Measurements from ENCODE around the gene COL23A1. TPM values are rescaled to one million over a fixed set of nuclear protein-coding genes. Genes with fewer than 3 reads are reported as not detected.

COL23A1 gene
- total RNA-seq, 1 experiment from 2014 or later, result 5.7 TPM

DNA sequence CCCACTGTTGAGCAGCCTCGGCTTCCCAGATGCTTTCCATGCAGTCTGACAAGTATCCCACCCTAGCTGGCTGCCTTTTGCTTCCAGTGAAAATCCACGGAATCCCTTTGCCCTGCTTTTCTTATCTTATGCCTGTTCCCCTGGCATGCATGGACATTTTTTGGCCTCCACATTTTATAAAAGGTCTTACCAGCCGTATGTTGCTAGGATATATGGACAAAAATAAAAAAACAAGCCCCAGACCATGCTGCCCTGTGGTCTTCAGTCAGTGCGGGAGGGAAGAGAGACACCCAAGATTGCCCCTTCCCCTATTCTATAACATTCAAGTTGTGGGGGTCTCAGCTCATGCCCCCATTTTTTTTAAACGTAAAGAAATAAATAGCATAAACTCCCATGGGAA is 129.6 kb downstream of the COL23A1 start:
- Histone ChIP-seq H4K20me1 (ENCODE audit: insufficient read depth, low read depth, low read length) (no peaks in the 10 kb centered on the region), H3K36me3 (ENCODE audit: insufficient read depth, low read length) (no peaks in the 10 kb centered on the region), H3K9ac (ENCODE audit: low read length) (no peak overlapping the region), H3K27me3 (ENCODE audit: low read length) (no peaks in the 10 kb centered on the region), H2AFZ (ENCODE audit: low read length) (no peak overlapping the region), H3K9me3 (ENCODE audit: low read length) (no peaks in the 10 kb centered on the region), H3K4me2 (ENCODE audit: low read depth, low read length, poor library complexity, severe bottlenecking) (no peak overlapping the region), H3K27ac (ENCODE audit: low read length) (no peak overlapping the region), H3K79me2 (ENCODE audit: low read length) (no peaks in the 10 kb centered on the region), H3K4me3 (ENCODE audit: low read length) (no peak overlapping the region), H3K4me1 (ENCODE audit: low read length) (no peaks in the 10 kb centered on the region), H3K9me2 (replicated peaks; ENCODE audit: insufficient read depth, low read length) (no peaks in the 10 kb centered on the region)
- DNase-seq, result no peak

- H3K27me3 ChIP-seq (ENCODE audit: low read length), result no peaks in the 10 kb centered on the region
- H3K4me1 ChIP-seq (ENCODE audit: low read length), result no peaks in the 10 kb centered on the region
- H3K4me2 ChIP-seq (ENCODE audit: low read depth, low read length, poor library complexity, severe bottlenecking), result no peak overlapping the region
- no peak for DNase-seq
- H3K9me3 ChIP-seq (ENCODE audit: low read length), result no peaks in the 10 kb centered on the region
- no peak overlapping the region for H2AFZ ChIP-seq (ENCODE audit: low read length)
- no peak overlapping the region for H3K27ac ChIP-seq (ENCODE audit: low read length)
- no peaks in the 10 kb centered on the region for H3K9me2 ChIP-seq (replicated peaks; ENCODE audit: insufficient read depth, low read length)
- no peaks in the 10 kb centered on the region for H4K20me1 ChIP-seq (ENCODE audit: insufficient read depth, low read depth, low read length)
- no peaks in the 10 kb centered on the region for H3K79me2 ChIP-seq (ENCODE audit: low read length)
- H3K4me3 ChIP-seq (ENCODE audit: low read length), result no peak overlapping the region
- H3K9ac ChIP-seq (ENCODE audit: low read length), result no peak overlapping the region
- H3K36me3 ChIP-seq (ENCODE audit: insufficient read depth, low read length), result no peaks in the 10 kb centered on the region
Observed at GRCh38 chr5:178460174-178460573, 130.0 kb downstream of the COL23A1 start.

GRCh38 chr5:178458140-178458539 is 132.1 kb downstream of the COL23A1 start:
- H3K27me3 ChIP-seq (ENCODE audit: low read length), result no peaks in the 10 kb centered on the region
- H2AFZ ChIP-seq (ENCODE audit: low read length), result no peak overlapping the region
- no peak overlapping the region for H3K4me2 ChIP-seq (ENCODE audit: low read depth, low read length, poor library complexity, severe bottlenecking)
- no peak overlapping the region for H3K27ac ChIP-seq (ENCODE audit: low read length)
- no peak overlapping the region for H3K4me3 ChIP-seq (ENCODE audit: low read length)
- H3K79me2 ChIP-seq (ENCODE audit: low read length), result no peaks in the 10 kb centered on the region
- no peak for DNase-seq
- H4K20me1 ChIP-seq (ENCODE audit: insufficient read depth, low read depth, low read length), result no peaks in the 10 kb centered on the region
- no peaks in the 10 kb centered on the region for H3K4me1 ChIP-seq (ENCODE audit: low read length)
- no peaks in the 10 kb centered on the region for H3K9me3 ChIP-seq (ENCODE audit: low read length)
- no peak overlapping the region for H3K9ac ChIP-seq (ENCODE audit: low read length)
- no peaks in the 10 kb centered on the region for H3K9me2 ChIP-seq (replicated peaks; ENCODE audit: insufficient read depth, low read length)
- H3K36me3 ChIP-seq (ENCODE audit: insufficient read depth, low read length), result no peaks in the 10 kb centered on the region

- DNase-seq, result no peak
- H3K9me3 ChIP-seq (ENCODE audit: low read length), result no peaks in the 10 kb centered on the region
- no peak overlapping the region for H3K9ac ChIP-seq (ENCODE audit: low read length)
- H4K20me1 ChIP-seq (ENCODE audit: insufficient read depth, low read depth, low read length), result no peaks in the 10 kb centered on the region
- no peak overlapping the region for H2AFZ ChIP-seq (ENCODE audit: low read length)
- H3K27me3 ChIP-seq (ENCODE audit: low read length), result no peaks in the 10 kb centered on the region
- no peaks in the 10 kb centered on the region for H3K79me2 ChIP-seq (ENCODE audit: low read length)
- H3K27ac ChIP-seq (ENCODE audit: low read length), result no peak overlapping the region
- no peak overlapping the region for H3K4me3 ChIP-seq (ENCODE audit: low read length)
- no peaks in the 10 kb centered on the region for H3K9me2 ChIP-seq (replicated peaks; ENCODE audit: insufficient read depth, low read length)
- no peaks in the 10 kb centered on the region for H3K36me3 ChIP-seq (ENCODE audit: insufficient read depth, low read length)
- H3K4me2 ChIP-seq (ENCODE audit: low read depth, low read length, poor library complexity, severe bottlenecking), result no peak overlapping the region
- no peaks in the 10 kb centered on the region for H3K4me1 ChIP-seq (ENCODE audit: low read length)
Observed at GRCh38 chr5:178457471-178457870, 132.7 kb downstream of the COL23A1 start.

GRCh38 chr5:178455480-178455835 is 134.7 kb downstream of the COL23A1 start:
- Histone ChIP-seq H3K27me3 (ENCODE audit: low read length) (no peaks in the 10 kb centered on the region), H3K4me3 (ENCODE audit: low read length) (no peak overlapping the region), H3K36me3 (ENCODE audit: insufficient read depth, low read length) (no peaks in the 10 kb centered on the region), H3K27ac (ENCODE audit: low read length) (no peak overlapping the region), H3K9me3 (ENCODE audit: low read length) (no peaks in the 10 kb centered on the region), H2AFZ (ENCODE audit: low read length) (no peak overlapping the region), H3K79me2 (ENCODE audit: low read length) (no peaks in the 10 kb centered on the region), H3K9me2 (replicated peaks; ENCODE audit: insufficient read depth, low read length) (no peaks in the 10 kb centered on the region), H3K9ac (ENCODE audit: low read length) (no peak overlapping the region), H3K4me2 (ENCODE audit: low read depth, low read length, poor library complexity, severe bottlenecking) (no peak overlapping the region), H4K20me1 (ENCODE audit: insufficient read depth, low read depth, low read length) (no peaks in the 10 kb centered on the region), H3K4me1 (ENCODE audit: low read length) (no peaks in the 10 kb centered on the region)
- DNase-seq, result no peak

- no peaks in the 10 kb centered on the region for H4K20me1 ChIP-seq (ENCODE audit: insufficient read depth, low read depth, low read length)
- no peaks in the 10 kb centered on the region for H3K9me3 ChIP-seq (ENCODE audit: low read length)
- H3K4me3 ChIP-seq (ENCODE audit: low read length), result no peak overlapping the region
- DNase-seq, result no peak
- H3K4me2 ChIP-seq (ENCODE audit: low read depth, low read length, poor library complexity, severe bottlenecking), result no peak overlapping the region
- no peak overlapping the region for H3K9ac ChIP-seq (ENCODE audit: low read length)
- no peaks in the 10 kb centered on the region for H3K4me1 ChIP-seq (ENCODE audit: low read length)
- H3K79me2 ChIP-seq (ENCODE audit: low read length), result no peaks in the 10 kb centered on the region
- no peaks in the 10 kb centered on the region for H3K36me3 ChIP-seq (ENCODE audit: insufficient read depth, low read length)
- no peaks in the 10 kb centered on the region for H3K9me2 ChIP-seq (replicated peaks; ENCODE audit: insufficient read depth, low read length)
- H3K27ac ChIP-seq (ENCODE audit: low read length), result no peak overlapping the region
- H3K27me3 ChIP-seq (ENCODE audit: low read length), result no peaks in the 10 kb centered on the region
- no peak overlapping the region for H2AFZ ChIP-seq (ENCODE audit: low read length)
Observed at GRCh38 chr5:178454821-178455479, 135.2 kb downstream of the COL23A1 start.

- Histone ChIP-seq H3K4me1 (ENCODE audit: low read length) (no peaks in the 10 kb centered on the region), H3K27me3 (ENCODE audit: low read length) (no peaks in the 10 kb centered on the region), H3K9ac (ENCODE audit: low read length) (no peak overlapping the region)
Observed at GRCh38 chr5:178454303-178454702, 135.9 kb downstream of the COL23A1 start.

DNA sequence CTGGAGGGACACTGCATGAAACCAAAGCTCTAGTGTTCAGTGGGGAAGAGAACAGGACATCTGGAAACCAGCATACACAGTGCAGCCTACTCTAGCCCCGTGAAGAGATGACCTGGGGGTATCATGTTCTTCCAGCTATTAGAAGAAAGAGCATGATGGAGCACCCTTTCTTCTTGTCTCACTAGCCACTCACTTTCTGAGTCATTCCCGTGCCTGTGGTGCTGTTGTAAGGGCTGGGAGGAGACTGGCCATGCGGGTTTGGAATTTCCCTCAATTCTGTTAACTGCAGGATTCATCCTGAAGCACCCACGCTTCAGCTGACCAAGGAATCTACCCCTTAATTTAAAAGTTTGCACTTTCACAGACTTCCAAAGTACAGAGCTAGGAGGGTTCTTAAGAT is 137.0 kb downstream of the COL23A1 start:
- H3K4me2 ChIP-seq (ENCODE audit: low read depth, low read length, poor library complexity, severe bottlenecking), result no peak overlapping the region
- no peak overlapping the region for H2AFZ ChIP-seq (ENCODE audit: low read length)
- H3K4me3 ChIP-seq (ENCODE audit: low read length), result no peak overlapping the region
- no peak overlapping the region for H3K9ac ChIP-seq (ENCODE audit: low read length)
- no peaks in the 10 kb centered on the region for H3K27me3 ChIP-seq (ENCODE audit: low read length)
- no peak for DNase-seq
- H3K4me1 ChIP-seq (ENCODE audit: low read length), result no peaks in the 10 kb centered on the region
- H3K79me2 ChIP-seq (ENCODE audit: low read length), result no peaks in the 10 kb centered on the region
- no peaks in the 10 kb centered on the region for H3K9me3 ChIP-seq (ENCODE audit: low read length)
- no peaks in the 10 kb centered on the region for H3K36me3 ChIP-seq (ENCODE audit: insufficient read depth, low read length)
- no peaks in the 10 kb centered on the region for H4K20me1 ChIP-seq (ENCODE audit: insufficient read depth, low read depth, low read length)
- no peaks in the 10 kb centered on the region for H3K9me2 ChIP-seq (replicated peaks; ENCODE audit: insufficient read depth, low read length)
- H3K27ac ChIP-seq (ENCODE audit: low read length), result no peak overlapping the region

More at GRCh38 chr5:178454303-178454702, 135.9 kb downstream of the COL23A1 start:
- no peak for DNase-seq
- Histone ChIP-seq H4K20me1 (ENCODE audit: insufficient read depth, low read depth, low read length) (no peaks in the 10 kb centered on the region), H3K79me2 (ENCODE audit: low read length) (no peaks in the 10 kb centered on the region), H2AFZ (ENCODE audit: low read length) (no peak overlapping the region), H3K4me3 (ENCODE audit: low read length) (no peak overlapping the region), H3K4me2 (ENCODE audit: low read depth, low read length, poor library complexity, severe bottlenecking) (no peak overlapping the region), H3K9me3 (ENCODE audit: low read length) (no peaks in the 10 kb centered on the region), H3K36me3 (ENCODE audit: insufficient read depth, low read length) (no peaks in the 10 kb centered on the region), H3K9me2 (replicated peaks; ENCODE audit: insufficient read depth, low read length) (no peaks in the 10 kb centered on the region), H3K27ac (ENCODE audit: low read length) (no peak overlapping the region)
